Activated CD4-positive, alpha-beta T cell treated with anti-CD3 and anti-CD28 coated beads, Interleukin-2, Interleukin-4, amounts not matched to agents 100 ng/mL and 50 ng/mL, durations not matched to agents 16 hours and 8 hours (primary cell): Measurements from ENCODE around the gene NSD2.

Source experiments
- DNase-seq: peaks from one replicate; pipeline ENCODE4 v3.0.0-alpha.2; 2020; ENCODE audit warnings: low spot score

The NSD2 gene

GRCh38 chr4:1971456-1972200 lies 100.4 kb downstream of the NSD2 start:
- no peak for DNase-seq

GRCh38 chr4:1972414-1972813 lies 101.2 kb downstream of the NSD2 start:
- DNase-seq: no peak

GRCh38 chr4:1973218-1973617 lies 102.0 kb downstream of the NSD2 start:
- DNase-seq: no peak

DNA sequence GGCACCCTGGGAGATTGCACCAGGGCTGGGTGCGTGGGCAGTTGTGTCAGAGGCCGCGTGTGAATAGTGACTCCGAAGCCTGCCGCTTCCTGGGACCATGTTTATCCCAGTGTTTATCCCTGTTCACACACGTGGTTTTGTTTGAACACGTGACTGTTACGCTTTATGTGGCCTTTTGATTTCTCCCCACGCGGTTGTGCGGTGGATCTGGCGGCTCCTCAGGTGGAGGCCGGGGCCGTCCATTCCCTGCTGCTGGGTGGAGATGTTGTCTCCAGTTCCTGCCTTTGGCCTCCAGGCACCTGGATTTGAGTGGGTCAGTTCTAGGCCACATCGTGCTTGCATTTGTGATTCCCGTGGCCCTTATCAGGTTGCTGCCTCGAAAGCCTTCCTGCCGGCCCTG lies 102.5 kb downstream of the NSD2 start:
- no peak for DNase-seq

GRCh38 chr4:1974840-1975239 lies 103.6 kb downstream of the NSD2 start:
- DNase-seq: no peak

DNA sequence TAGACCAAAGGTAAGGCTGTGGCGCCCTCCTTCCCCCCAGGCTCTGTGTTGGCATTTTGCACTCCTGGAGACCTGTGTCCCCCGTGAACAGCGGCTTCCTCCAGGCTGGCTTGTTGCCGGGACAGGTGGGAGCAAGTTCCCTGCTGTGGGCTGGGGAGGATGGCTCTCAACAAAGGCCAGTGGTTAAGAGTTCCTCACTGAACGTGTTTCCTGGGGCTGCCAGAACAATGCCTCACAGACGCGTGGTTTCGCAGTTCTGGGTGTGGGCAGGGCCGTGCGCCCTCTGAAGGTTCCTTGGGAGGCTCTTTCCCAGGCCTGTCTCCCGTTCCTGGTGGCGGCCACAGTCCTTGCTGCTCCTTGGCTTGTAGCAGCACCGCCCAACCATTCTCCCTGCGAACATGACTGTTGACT lies 104.2 kb downstream of the NSD2 start:
- DNase-seq: no peak

DNA sequence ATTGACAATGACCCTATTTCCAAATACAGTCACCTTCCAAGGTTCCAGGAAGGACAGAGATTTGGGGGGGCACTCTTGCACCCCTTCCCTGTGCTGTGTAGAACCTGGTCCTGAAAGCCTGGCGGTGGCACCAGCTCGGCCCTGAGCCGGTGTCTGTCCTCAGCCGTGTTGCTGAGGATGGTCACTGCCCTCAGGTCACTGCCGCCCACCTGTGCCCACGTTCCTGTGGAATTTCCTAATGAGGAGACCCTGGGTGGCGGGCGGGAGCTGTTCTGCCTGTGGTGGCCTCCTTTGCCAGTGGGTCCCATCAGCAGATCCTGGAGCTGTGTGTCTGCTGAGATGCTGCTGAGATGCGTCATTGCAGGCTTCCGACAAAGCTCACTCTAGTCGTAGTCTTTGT lies 104.7 kb downstream of the NSD2 start:
- no peak for DNase-seq

DNA sequence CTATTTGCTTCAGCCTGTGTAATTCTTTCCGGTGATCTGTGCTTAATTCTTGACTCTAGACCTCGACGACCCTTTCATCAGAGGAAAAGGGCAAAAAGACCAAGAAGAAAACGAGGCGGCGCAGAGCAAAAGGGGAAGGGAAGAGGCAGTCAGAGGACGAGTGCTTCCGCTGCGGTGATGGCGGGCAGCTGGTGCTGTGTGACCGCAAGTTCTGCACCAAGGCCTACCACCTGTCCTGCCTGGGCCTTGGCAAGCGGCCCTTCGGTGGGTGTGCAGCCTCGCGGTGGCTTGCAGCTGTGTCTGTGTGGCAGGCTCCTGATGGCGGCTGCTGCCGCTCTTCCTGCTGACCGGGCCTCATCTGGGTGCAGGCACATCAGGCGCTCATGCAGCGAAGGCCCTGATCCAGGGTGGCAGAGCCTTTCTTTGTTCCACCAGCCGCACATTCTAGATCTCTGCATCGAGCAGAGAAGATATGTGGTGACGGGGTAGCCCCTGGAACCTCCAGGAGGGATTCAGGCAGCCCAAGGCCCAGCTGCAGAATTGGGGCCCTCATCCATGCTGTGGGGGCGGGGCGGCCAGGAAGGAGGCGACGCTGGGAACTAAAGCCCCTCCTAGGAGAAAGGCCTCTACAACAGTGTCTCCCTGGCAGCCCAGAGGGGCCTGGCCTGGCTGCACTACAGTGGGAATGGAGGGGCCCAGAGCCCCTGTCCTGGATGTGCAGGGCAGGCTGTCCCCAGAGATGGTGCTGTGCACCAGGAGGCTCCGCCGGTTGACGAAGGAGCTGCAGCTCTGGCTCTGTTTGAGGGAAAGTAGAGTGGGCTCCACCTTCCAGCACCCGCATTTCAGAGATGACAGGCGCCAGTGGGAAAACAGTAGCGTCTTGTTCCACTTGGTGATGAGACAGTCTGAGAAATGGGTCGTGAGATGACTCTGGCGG lies 105.5 kb downstream of the NSD2 start:
- DNase-seq: no peak

DNA sequence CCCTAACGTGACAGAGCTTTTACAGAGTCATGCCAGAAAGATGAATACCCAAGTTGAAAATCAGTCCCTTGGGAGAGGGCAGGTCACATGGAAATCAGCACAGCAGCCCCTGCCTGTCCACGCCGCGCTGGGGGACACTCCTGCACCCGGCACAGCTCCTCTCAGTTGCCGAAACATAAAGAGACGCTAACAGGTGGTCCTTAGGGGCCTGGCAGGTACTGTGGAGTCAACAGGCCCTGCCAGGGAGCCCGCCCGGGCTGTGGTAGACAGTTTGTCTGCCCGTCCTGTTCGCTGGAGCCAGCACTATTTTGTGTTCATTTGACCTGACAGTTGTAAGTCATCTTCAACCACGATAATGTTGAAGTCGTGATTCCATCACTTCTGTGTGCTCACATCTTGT lies 107.0 kb downstream of the NSD2 start:
- no peak for DNase-seq

- DNase-seq: no peak
These were observed 107.7 kb downstream of the NSD2 start for GRCh38 chr4:1978741-1979476.

GRCh38 chr4:1979477-1980196 lies 108.4 kb downstream of the NSD2 start:
- no peak for DNase-seq

DNA sequence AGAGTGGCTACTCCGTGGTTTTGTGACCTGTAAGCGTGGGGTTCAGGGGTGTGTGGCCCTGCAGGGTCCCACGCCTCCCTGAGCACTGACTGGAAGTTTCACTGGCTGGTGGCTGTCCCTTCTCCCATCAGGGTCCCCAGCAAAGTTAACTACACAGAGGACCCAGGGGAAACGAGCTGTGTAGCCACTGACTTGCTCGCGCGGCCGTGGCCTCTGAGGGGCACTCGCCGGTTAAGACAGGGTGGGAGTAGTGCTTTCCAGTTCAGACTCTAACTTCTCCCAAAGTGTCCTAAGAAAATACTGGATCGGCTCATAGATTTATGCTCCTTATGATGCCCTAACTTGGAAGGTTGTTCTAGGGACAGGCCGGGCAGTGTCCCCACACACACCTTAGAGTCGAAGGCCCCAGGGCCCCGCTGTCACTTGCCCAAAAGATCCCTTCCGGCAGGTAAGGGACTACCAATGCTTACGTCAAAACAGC lies 109.4 kb downstream of the NSD2 start:
- no peak for DNase-seq

GRCh38 chr4:1981251-1982058 lies 110.3 kb downstream of the NSD2 start:
- DNase-seq: peak; percentile 15

DNA sequence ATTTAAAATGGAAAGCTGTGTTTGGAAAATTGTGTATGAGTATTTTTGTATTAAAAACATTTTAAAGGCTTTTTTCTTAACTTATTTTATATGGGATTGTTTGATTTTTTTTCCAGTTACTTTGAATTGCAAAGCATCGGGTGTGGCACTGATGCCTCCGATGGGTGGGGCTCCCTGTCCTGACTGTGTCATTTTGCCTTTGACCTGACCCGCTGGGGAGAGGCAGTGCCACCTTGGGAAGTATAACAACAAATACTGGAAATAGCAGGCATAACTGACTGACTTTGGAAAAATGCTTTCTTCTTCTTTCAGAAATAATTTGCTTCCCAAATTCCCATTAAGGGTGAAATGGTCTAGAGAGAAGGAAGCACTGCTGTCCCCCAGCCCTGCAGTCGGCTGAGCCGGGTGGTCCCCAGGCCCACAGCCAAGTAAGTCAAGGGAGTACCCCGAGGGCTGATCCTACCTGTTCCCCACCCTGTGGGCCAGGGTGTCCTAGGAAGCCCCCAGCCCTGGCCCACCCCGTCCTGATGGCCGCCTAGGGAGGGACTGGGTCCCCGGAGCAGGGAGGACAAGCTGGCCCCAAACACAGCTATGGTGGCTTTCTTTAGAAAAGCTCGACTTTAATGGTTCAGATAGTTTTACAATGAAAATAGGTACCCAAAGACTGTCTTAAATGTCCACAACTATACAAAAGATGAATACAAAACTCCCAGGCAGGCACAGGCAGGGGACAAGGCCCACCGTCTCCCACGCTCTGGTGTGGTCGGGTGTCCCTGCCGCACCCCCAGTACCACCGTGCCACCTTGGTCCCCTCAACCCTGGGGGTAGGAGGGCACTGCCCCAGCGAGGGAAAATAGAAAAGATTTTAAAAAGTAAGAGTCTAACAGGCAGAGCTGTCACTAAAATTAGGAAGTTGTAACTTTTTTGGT lies 111.2 kb downstream of the NSD2 start:
- DNase-seq: no peak

GRCh38 chr4:1983053-1983845 lies 112.1 kb downstream of the NSD2 start:
- DNase-seq: no peak

- no peak for DNase-seq
These were observed 112.7 kb downstream of the NSD2 start for GRCh38 chr4:1983846-1984405.

DNA sequence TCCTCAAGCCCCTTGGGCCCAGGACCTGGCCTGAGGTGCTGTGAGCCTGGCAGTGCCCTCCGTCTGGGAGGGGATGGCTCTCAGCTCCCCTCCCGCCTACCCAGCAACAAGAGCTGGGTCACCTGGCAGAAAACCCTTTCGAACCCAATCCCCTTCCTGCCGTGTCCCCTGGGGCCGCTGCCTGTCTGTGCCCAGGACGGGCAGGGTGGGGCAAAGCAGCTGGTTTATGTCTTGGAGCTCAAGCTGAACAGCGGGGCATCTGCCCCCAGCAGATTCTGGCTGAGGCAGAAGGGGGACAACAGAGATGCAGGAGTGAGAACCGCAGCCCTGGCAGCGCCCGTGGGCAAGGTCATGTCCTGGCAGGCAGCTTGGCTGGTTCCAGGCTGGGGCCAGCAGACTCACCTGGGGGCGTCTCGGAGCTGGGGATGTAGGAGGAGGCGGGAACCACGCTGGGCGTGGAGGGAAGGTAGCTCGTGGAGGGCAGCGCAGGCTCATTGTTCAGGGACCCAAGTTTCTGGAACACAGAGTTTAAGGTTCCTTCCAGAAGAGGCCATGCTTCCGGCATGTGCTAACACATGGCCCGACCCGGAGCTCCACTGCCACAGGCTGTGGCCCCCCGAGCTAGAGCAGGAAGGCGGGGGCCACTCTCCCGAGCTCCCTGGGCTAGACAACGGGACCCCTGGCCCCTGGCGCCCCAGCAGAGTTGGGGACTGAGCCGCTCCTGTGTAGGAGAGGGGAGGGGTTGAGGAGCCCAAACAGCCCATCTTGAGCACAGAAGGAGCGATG lies 113.4 kb downstream of the NSD2 start:
- DNase-seq: no peak

- DNase-seq: no peak
These were observed 114.1 kb downstream of the NSD2 start for GRCh38 chr4:1985294-1985693.
